ENCODE measurements around the gene PIK3C2G.

- TF ChIP-seq EZH2 (IDR thresholded peaks at IDR 0.05; ENCODE audit: insufficient read depth, poor library complexity, severe bottlenecking) (no peak), EZH2phosphoT487 (IDR thresholded peaks at IDR 0.05; ENCODE audit: insufficient read depth, low read depth) (no peak)
Measured at GRCh38 chr12:18257251-18257650, 4.1 kb upstream of the PIK3C2G start.
